Measurements from ENCODE around the gene GPR156. TPM values are rescaled to one million over a fixed set of nuclear protein-coding genes. Genes with fewer than 3 reads are reported as not detected.

Gene GPR156
- polyA plus RNA-seq, 2 of the 4 experiments (the other 2 are of a cell fraction), result 0.43 to 0.68 TPM

DNA sequence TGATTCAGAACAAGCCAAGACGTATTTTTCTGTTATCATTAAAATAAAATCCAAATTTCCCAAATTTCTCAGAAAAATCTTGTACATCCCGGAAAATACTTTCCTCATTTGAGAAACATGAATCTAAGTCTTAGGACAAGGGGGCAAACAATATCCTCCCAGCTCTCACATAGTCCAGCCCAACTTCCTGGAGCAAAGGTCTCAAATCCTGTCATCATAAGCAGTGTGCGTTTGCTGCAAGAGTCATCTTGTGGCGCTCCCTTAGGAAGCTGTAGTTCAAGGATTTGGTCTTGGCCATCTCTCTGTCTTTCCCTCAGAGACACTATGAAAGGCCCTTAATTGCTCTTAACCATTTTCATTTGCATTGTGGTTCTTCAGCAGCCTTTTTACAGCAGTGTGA lies 133.2 kb downstream of the GPR156 start:
- 68% methylated on average over 4 of the region's 4 CpGs for WGBS (ENCODE audit: missing lambda C conversion rate)
- H3K27ac ChIP-seq, result no peak overlapping the region
- no peak for DNase-seq (ENCODE audit: low read depth in 1 of 2, low spot score in 1 of 2)
- peaks cover 23% of the 10 kb centered on the region for H3K9me3 ChIP-seq
- POLR2A ChIA-PET, result no interaction called here
- TF ChIP-seq RCOR1 (IDR thresholded peaks at IDR 0.05; ENCODE audit: low read depth, low read length), result no peak
- no peak for TF ChIP-seq RNF2 (IDR thresholded peaks at IDR 0.05; ENCODE audit: borderline replicate concordance, low read depth)
- TF ChIP-seq, protein P1, sequence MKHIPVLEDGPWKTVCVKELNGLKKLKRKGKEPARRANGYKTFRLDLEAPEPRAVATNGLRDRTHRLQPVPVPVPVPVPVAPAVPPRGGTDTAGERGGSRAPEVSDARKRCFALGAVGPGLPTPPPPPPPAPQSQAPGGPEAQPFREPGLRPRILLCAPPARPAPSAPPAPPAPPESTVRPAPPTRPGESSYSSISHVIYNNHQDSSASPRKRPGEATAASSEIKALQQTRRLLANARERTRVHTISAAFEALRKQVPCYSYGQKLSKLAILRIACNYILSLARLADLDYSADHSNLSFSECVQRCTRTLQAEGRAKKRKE (CRISPR knock-in tag; IDR thresholded peaks at IDR 0.05; ENCODE audit: low read depth), result no peak
- TF ChIP-seq JUNB (IDR thresholded peaks at IDR 0.05), result no peak
- no peak for TF ChIP-seq EHF (CRISPR knock-in tag; IDR thresholded peaks at IDR 0.05)
- no peak for TF ChIP-seq MAZ (IDR thresholded peaks at IDR 0.05; ENCODE audit: borderline replicate concordance, low read depth, low read length)
- no peak for TF ChIP-seq RAD21 (conservative IDR thresholded peaks at IDR 0.05 in 1 of 2, IDR thresholded peaks at IDR 0.05 in 1 of 2)
- TF ChIP-seq ZSCAN20 (CRISPR knock-in tag; IDR thresholded peaks at IDR 0.05), result no peak
- TF ChIP-seq NR3C1 (IDR thresholded peaks at IDR 0.05), result no peak
- TF ChIP-seq CEBPB (IDR thresholded peaks at IDR 0.05), result no peak
- TF ChIP-seq BHLHE40 (IDR thresholded peaks at IDR 0.05; ENCODE audit: low read depth, low read length), result no peak
- no peak for TF ChIP-seq ZFP36 (IDR thresholded peaks at IDR 0.05; ENCODE audit: borderline replicate concordance, partially characterized antibody)
- H3K4me3 ChIP-seq, result no peak overlapping the region
- peaks cover 12% of the 10 kb centered on the region for H3K4me1 ChIP-seq
- no peak for FAIRE-seq
- no peak for ATAC-seq
- CTCF ChIA-PET, result interaction anchor here (1.0 to 1.5 kb wide), 2 partner anchors 10 to 18 kb away, joined by 3 to 4 read pairs; no protein-coding TSS in a partner anchor
- H3K4me2 ChIP-seq, result no peak overlapping the region

GRCh38 chr3:120148187-120148949 lies 136.7 kb downstream of the GPR156 start:
- CTCF ChIA-PET, result interaction anchor here (0.6 to 2.0 kb wide), 7 partner anchors 9 to 43 kb away, joined by 3 to 5 read pairs (median 3); no protein-coding TSS in a partner anchor

DNA sequence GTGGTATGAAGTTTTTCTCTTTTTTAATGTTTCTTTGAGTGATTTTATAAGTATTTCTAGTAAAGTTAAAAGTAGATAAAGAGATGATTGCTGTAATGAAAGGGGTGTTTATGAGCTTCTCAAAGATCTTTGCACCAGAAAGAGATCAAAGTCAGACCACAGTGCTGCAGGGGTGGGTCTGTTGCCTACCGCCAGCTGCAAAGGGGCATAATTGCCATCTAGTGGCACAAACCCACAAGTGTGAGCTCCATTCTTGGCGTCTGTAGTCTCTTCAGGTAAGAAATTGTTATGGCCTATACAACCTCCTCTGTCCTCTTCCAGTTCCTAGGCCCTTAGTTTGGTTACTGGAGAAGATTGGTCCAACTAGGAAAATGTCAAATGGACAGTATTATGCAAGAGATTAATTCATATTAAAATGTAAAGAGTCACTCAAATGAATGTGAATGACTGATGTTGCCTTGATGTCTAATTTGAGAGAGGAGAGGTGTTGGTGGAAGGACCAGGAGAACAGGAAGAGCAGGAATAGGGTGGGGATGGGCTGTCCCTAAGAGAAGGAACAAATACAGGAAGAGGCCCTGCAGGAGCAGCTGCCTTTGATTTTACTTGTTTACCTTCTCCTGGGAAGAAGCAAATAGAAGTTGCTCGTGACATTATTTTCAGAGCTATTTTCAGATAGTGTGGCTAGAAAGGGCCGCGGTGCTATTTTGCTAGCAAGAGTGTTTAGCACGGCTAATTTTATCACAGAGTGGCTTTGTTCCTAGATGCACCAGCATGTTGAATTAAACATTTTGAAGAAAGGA lies 137.8 kb downstream of the GPR156 start:
- ATAC-seq (peak in 1 of 2 experiments; percentile 57; a peak in 3 of 6 replicates), DNase-seq (ENCODE audit: low read depth in 1 of 2, low spot score in 1 of 2) (peak in 1 of 2 experiments; percentile 32), FAIRE-seq (no peak)
- no peak overlapping the region for H3K4me3 ChIP-seq
- no peaks in the 10 kb centered on the region for H3K9me3 ChIP-seq
- CTCF ChIA-PET, result interaction anchor here (1.1 to 1.5 kb wide), 4 partner anchors 16 to 255 kb away, joined by 3 to 5 read pairs (median 4); no protein-coding TSS in a partner anchor
- TF ChIP-seq RAD21 (conservative IDR thresholded peaks at IDR 0.05 in 1 of 2, IDR thresholded peaks at IDR 0.05 in 1 of 2), result peak; percentile 38 to 71; a peak in 4 of 5 replicates
- no peak for TF ChIP-seq SREBF2 (IDR thresholded peaks at IDR 0.05)
- no peak for TF ChIP-seq HOXB5 (CRISPR knock-in tag; IDR thresholded peaks at IDR 0.05)
- no peak; the same call in 2 of the 3 replicates for TF ChIP-seq CTCF (IDR thresholded peaks at IDR 0.05)
- peaks cover 38% of the 10 kb centered on the region for H3K4me1 ChIP-seq
- peak overlapping the region; percentile 6; the same call in 1 of the 3 replicates for H3K4me2 ChIP-seq
- WGBS (ENCODE audit: missing lambda C conversion rate), result 45% methylated on average over 6 of the region's 6 CpGs
- peak overlapping the region; percentile 33 to 82; a peak in 3 of 6 replicates for H3K27ac ChIP-seq
- POLR2A ChIA-PET, result interaction anchor here (1.5 kb wide), 1 partner anchor 52 kb away, joined by 13 read pairs; no protein-coding TSS in a partner anchor

More at GRCh38 chr3:120148187-120148949, 136.7 kb downstream of the GPR156 start:
- Histone ChIP-seq H3K27ac (peak overlapping the region in 1 of 2 experiments; percentile 82; a peak in 2 of 6 replicates), H3K4me3 (no peak overlapping the region), H3K9me3 (no peaks in the 10 kb centered on the region), H3K4me1 (peaks cover 37% of the 10 kb centered on the region), H3K4me2 (no peak overlapping the region)
- WGBS (ENCODE audit: missing lambda C conversion rate), result 91% methylated on average over 3 of the region's 3 CpGs
- ATAC-seq (no peak), FAIRE-seq (no peak), DNase-seq (ENCODE audit: low read depth in 1 of 2, low spot score in 1 of 2) (no peak)
- TF ChIP-seq FOSB (CRISPR knock-in tag; IDR thresholded peaks at IDR 0.05), result no peak
- TF ChIP-seq USF2 (IDR thresholded peaks at IDR 0.05), result no peak
- TF ChIP-seq ZNF302 (CRISPR knock-in tag; IDR thresholded peaks at IDR 0.05), result no peak
- TF ChIP-seq HOXB13 (CRISPR knock-in tag; IDR thresholded peaks at IDR 0.05; ENCODE audit: low read depth), result no peak
- POLR2A ChIA-PET, result no interaction called here

All from A549 (cell line).